Measurements from ENCODE around the gene CHD2. TPM values are rescaled to one million over a fixed set of nuclear protein-coding genes. Genes with fewer than 3 reads are reported as not detected.

CHD2 gene
- polyA plus RNA-seq, 2 of the 4 experiments (the other 2 are of a cell fraction): 29.5 to 68.2 TPM

DNA sequence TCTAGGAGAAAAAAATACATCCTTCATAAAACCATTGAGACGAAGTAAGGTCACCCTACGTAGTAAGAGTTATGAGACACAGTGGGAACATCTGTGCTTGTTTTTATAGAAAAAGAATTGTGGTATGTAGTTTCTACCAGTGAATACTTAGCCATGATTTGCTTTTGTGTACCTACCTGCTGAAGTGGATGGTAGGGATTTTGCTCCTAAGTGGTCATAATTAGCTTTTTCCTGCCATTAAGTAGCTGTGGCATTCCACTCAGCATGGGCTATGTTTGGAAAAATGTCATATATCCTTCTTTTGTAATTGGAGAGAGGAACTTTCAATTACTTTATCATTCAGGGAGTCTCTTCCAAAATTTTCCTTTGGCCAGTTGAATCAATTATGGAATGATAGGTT is 63.7 kb downstream of the CHD2 start:
- no peaks in the 10 kb centered on the region for H3K4me1 ChIP-seq
- POLR2A ChIA-PET: no interaction called here
- ATAC-seq (no peak), DNase-seq (ENCODE audit: low read depth in 1 of 2, low spot score in 1 of 2) (no peak), FAIRE-seq (no peak)
- H3K27ac ChIP-seq: no peak overlapping the region
- TF ChIP-seq EP300 (IDR thresholded peaks at IDR 0.05) (no peak), BHLHE40 (IDR thresholded peaks at IDR 0.05; ENCODE audit: low read depth, low read length) (no peak), SMC3 (IDR thresholded peaks at IDR 0.05) (no peak), ESRRA (IDR thresholded peaks at IDR 0.05; ENCODE audit: borderline replicate concordance, low read length) (no peak), ZSCAN20 (CRISPR knock-in tag; IDR thresholded peaks at IDR 0.05) (no peak), EHMT2 (IDR thresholded peaks at IDR 0.05; ENCODE audit: low read depth) (no peak), RARB (CRISPR knock-in tag; IDR thresholded peaks at IDR 0.05) (no peak), RFX5 (IDR thresholded peaks at IDR 0.05) (no peak), HES2 (IDR thresholded peaks at IDR 0.05) (no peak), MYC (IDR thresholded peaks at IDR 0.05; ENCODE audit: borderline replicate concordance, low read length) (no peak), CEBPB (IDR thresholded peaks at IDR 0.05) (no peak), NFE2L2 (conservative IDR thresholded peaks at IDR 0.05; ENCODE audit: low read length) (no peak), FOSB (CRISPR knock-in tag; IDR thresholded peaks at IDR 0.05) (no peak), BCL3 (IDR thresholded peaks at IDR 0.05) (no peak)
- H3K4me2 ChIP-seq: no peak overlapping the region
- 94% methylated on average over 2 of the region's 2 CpGs for WGBS (ENCODE audit: missing lambda C conversion rate)
- CTCF ChIA-PET: interaction anchor here (0.6 kb wide), 1 partner anchor 1993 kb away, joined by 3 read pairs; no protein-coding TSS in a partner anchor
- no peaks in the 10 kb centered on the region for H3K9me3 ChIP-seq
- no peak overlapping the region for H3K4me3 ChIP-seq

DNA sequence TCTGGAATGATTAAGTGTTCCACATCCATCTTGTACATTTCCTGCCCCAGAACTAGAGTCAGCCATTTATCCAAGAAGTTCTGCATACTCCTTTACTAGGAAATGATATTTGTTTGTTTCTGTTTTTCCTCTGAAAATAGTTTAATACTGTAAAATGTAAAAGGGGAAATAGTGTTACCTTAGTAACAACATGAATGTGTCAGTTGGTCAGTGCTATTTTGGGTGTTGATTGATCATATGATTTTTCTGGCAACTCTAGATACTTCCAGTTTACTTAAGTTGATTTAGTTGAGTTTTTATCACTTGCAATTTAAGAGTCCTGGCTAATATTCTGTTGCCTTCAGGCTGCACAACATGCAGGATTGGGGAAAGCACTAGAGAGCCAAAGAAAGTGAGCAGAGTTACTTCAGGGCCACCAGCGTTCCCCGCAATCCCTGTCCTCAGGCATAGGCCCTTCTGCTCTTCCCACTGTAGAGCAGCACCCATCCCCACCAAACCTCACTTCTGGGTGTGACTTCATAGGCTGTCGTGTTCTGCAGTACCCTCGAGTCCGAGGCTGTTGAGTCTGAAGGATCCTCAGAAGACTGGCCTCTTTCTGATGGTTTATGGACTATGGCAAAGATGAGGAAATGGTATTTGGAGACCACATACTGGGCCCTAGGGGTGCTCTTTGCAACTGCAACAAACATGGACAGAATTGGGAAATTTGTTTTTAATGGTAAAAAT is 69.0 kb downstream of the CHD2 start:
- H3K4me2 ChIP-seq: no peak overlapping the region

DNA sequence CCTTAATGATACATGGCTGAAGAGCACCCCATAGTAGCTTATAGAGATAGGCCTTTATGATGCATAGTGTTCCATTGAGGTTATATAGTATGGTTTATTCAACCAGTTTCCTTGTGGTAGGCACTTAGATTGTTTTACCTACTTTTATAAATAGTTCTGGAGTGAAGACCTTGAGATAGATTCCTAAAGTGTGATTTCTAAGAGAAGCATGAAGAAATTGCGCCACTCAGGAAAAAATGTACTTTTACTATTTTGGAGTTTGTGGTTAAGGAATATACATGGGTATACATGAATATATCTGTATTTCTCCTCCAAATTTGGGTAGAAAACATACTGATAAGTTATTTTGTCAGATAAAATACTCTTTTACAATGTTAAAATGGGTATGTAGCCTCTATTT is 70.5 kb downstream of the CHD2 start:
- DNase-seq (ENCODE audit: low read depth in 1 of 2, low spot score in 1 of 2) (no peak), FAIRE-seq (no peak), ATAC-seq (no peak)
- CTCF ChIA-PET: interaction anchor here (1.9 kb wide), 1 partner anchor 173 kb away, joined by 7 read pairs; no protein-coding TSS in a partner anchor
- 96% methylated on average over 1 of the region's 1 CpG for WGBS (ENCODE audit: missing lambda C conversion rate)
- POLR2A ChIA-PET: no interaction called here
- Histone ChIP-seq H3K4me1 (no peaks in the 10 kb centered on the region), H3K27ac (no peak overlapping the region), H3K4me3 (no peak overlapping the region), H3K9me3 (no peaks in the 10 kb centered on the region), H3K4me2 (no peak overlapping the region)
- TF ChIP-seq GATA3 (IDR thresholded peaks at IDR 0.05; ENCODE audit: borderline replicate concordance) (no peak), POLR2AphosphoS2 (conservative IDR thresholded peaks at IDR 0.05; ENCODE audit: low read length) (no peak), E2F6 (IDR thresholded peaks at IDR 0.05; ENCODE audit: borderline replicate concordance, low read depth) (no peak), RCOR1 (IDR thresholded peaks at IDR 0.05; ENCODE audit: low read depth, low read length) (no peak), POLR2A (IDR thresholded peaks at IDR 0.05; ENCODE audit: low read length) (no peak), EHF (CRISPR knock-in tag; IDR thresholded peaks at IDR 0.05) (no peak), PBX3 (IDR thresholded peaks at IDR 0.05) (no peak), NFE2L2 (conservative IDR thresholded peaks at IDR 0.05; ENCODE audit: low read length) (no peak), TP53 (CRISPR knock-in tag; IDR thresholded peaks at IDR 0.05) (no peak), FOSL2 (IDR thresholded peaks at IDR 0.05) (no peak), FOSL2 (CRISPR knock-in tag; IDR thresholded peaks at IDR 0.05) (no peak), RNF2 (IDR thresholded peaks at IDR 0.05; ENCODE audit: borderline replicate concordance, low read depth) (no peak), CBX8 (IDR thresholded peaks at IDR 0.05) (no peak), HMGXB4 (CRISPR knock-in tag; IDR thresholded peaks at IDR 0.05; ENCODE audit: borderline replicate concordance) (no peak)

More for the DNA sequence above, 69.0 kb downstream of the CHD2 start:
- POLR2A ChIA-PET: no interaction called here
- CTCF ChIA-PET: interaction anchor here (0.6 to 1.9 kb wide), 6 partner anchors 16 to 1151 kb away, joined by 3 to 7 read pairs (median 4); no protein-coding TSS in a partner anchor
- no peak overlapping the region for H3K4me3 ChIP-seq
- peak; percentile 66 to 70; a peak in 5 of 6 replicates for ATAC-seq
- H3K4me1 ChIP-seq: no peaks in the 10 kb centered on the region
- WGBS (ENCODE audit: missing lambda C conversion rate): 90% methylated on average over 5 of the region's 5 CpGs
- H3K9me3 ChIP-seq: no peaks in the 10 kb centered on the region
- H3K27ac ChIP-seq: no peak overlapping the region
- peak in 1 of 2 experiments; percentile 22 for DNase-seq (ENCODE audit: low read depth in 1 of 2, low spot score in 1 of 2)
- TF ChIP-seq CBX2 (IDR thresholded peaks at IDR 0.05; ENCODE audit: borderline replicate concordance, low read depth) (no peak), NFE2L2 (conservative IDR thresholded peaks at IDR 0.05; ENCODE audit: low read length) (no peak)
- peak; percentile 51 for FAIRE-seq

All from A549 (cell line).